ENCODE results near the gene TRAPPC3.
A peak's percentile ranks its signal among the peaks of the same experiment; 100 is the strongest.

The TRAPPC3 gene

DNA sequence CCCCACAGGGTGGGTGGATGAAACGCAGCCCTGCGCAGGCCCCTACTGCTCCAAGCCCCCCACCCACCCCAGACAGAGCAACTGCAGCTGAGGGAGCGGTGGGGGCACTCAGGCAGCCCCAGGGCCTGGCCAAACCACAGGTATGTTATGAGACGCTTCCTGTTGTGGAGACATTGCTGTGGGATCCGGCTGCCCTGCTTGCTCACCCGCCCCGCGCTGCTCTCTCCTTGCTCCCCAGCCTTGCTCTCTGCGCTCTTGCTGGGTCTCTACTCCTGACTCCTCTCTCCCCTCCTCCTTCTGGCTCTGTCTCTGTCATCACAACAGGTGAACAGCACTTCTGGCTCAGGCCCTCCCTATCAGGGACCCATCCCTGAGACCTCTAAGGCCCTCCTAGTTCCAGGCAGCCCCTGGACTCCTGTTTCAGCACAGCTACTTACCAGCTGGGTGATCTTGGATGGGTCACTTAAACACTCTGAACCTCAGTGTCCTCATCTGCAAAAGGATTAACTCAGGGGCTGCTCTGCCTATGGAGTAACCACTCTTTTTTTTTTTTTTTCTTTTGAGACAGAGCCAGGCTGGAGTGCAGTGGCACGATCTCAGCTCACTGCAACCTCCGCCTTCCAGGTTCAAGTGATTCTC lies 40.1 kb downstream of the TRAPPC3 start:
- no peak overlapping the region for H3K4me3 ChIP-seq (replicated peaks in 1 of 2; ENCODE audit: low read depth in 2 of 2, low read length in 2 of 2)
- peak; percentile 62 to 79 for DNase-seq (ENCODE audit: low read depth in 2 of 2)
- TF ChIP-seq, protein P1, sequence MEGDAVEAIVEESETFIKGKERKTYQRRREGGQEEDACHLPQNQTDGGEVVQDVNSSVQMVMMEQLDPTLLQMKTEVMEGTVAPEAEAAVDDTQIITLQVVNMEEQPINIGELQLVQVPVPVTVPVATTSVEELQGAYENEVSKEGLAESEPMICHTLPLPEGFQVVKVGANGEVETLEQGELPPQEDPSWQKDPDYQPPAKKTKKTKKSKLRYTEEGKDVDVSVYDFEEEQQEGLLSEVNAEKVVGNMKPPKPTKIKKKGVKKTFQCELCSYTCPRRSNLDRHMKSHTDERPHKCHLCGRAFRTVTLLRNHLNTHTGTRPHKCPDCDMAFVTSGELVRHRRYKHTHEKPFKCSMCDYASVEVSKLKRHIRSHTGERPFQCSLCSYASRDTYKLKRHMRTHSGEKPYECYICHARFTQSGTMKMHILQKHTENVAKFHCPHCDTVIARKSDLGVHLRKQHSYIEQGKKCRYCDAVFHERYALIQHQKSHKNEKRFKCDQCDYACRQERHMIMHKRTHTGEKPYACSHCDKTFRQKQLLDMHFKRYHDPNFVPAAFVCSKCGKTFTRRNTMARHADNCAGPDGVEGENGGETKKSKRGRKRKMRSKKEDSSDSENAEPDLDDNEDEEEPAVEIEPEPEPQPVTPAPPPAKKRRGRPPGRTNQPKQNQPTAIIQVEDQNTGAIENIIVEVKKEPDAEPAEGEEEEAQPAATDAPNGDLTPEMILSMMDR (IDR thresholded peaks at IDR 0.05; ENCODE audit: low read depth, low read length): no peak

DNA sequence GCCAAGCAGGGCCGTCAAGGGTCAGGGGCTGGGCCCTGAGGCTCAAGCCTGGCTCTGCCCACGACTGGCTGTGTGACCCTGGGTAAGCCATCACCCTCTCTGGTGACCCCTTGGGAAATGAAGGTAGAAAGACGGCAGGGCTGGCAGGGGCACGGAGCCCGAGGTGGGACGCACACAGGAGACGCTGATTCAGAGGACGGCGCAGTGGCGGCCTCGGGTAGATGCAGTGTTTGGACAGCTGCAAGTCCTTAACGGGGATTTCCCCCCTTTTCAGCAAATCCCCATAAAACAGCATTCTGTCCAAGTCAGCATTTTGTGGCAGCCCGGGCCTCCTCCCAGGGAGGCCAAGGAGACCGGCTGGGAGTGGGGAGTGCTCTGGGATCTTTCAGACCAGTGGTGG lies 41.0 kb downstream of the TRAPPC3 start:
- TF ChIP-seq, protein P1 (IDR thresholded peaks at IDR 0.05; ENCODE audit: low read depth, low read length): no peak
- H3K4me3 ChIP-seq (replicated peaks in 1 of 2; ENCODE audit: low read depth in 2 of 2, low read length in 2 of 2): no peak overlapping the region
- peak in 1 of 2 donors; percentile 43 for DNase-seq (ENCODE audit: low read depth in 2 of 2)

DNA sequence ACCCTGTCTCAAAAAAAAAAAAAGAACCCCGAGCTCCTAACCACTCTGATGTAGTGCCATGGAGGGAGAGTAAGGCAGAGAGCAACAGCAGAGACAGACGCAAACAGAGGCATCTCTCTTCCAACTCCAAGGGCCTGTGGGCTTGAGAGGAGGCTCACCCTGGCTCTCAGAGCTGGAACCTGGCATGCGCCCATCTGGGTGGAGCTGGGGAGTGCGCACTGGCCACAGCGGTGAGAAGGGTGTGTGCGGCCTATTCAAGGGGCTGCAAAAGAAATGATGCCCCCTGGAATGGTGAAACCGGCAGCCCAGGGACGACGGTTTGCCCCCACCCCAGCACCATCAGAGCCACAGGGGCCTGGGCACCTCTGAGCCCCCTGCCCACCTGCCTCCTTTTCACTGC lies 41.9 kb downstream of the TRAPPC3 start:
- H3K4me3 ChIP-seq (replicated peaks in 1 of 2; ENCODE audit: low read depth in 2 of 2, low read length in 2 of 2): no peak overlapping the region
- TF ChIP-seq, protein P1 (IDR thresholded peaks at IDR 0.05; ENCODE audit: low read depth, low read length): no peak
- DNase-seq (ENCODE audit: low read depth in 2 of 2): no peak

- H3K4me3 ChIP-seq (replicated peaks in 1 of 2; ENCODE audit: low read depth in 2 of 2, low read length in 2 of 2): no peak overlapping the region
- TF ChIP-seq, protein P1 (IDR thresholded peaks at IDR 0.05; ENCODE audit: low read depth, low read length): no peak
- DNase-seq (ENCODE audit: low read depth in 2 of 2): no peak
Measured at GRCh38 chr1:36106269-36106668, 43.0 kb downstream of the TRAPPC3 start.

DNA sequence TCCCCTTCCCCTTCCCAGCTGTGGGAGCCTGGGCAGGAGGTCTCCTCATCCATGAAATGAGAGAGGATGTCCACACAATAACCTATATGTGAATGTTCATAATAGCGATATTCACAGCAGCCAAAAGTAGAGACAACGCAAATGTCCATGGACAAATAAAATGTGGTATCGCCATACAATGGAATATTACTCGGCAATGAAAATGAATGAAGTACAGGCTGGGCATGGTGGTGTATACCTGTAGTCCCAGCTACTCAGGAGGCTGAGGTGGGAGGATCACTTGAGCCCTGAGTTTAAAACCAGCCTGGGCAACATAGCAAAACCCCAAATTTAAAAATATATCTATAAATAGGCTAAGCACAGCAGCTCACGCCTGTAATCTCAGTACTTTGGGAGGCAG lies 47.7 kb downstream of the TRAPPC3 start:
- TF ChIP-seq, protein P1 (IDR thresholded peaks at IDR 0.05; ENCODE audit: low read depth, low read length): no peak
- DNase-seq (ENCODE audit: low read depth in 2 of 2): no peak
- no peak overlapping the region for H3K4me3 ChIP-seq (replicated peaks in 1 of 2; ENCODE audit: low read depth in 2 of 2, low read length in 2 of 2)

DNA sequence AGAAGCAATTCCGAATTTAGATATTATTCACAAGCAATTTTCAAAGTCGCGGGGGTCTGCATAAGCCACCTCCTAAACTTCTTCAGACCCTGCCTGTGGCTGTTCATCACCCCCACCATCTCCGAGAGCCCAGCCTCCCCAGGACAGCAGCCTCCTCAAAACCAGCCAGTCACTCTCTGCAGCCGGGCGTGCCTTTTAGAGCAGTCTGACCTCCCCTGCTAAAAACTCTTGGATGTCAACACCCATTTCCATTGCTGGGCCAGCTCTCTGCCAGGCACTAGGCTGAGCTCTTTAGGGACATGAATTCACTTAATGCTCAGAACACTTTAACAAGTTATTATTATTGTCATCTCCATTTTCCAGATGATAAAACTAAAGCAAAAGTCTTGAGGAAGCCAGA lies 48.9 kb downstream of the TRAPPC3 start:
- DNase-seq (ENCODE audit: low read depth in 2 of 2): no peak
- no peak overlapping the region for H3K4me3 ChIP-seq (replicated peaks in 1 of 2; ENCODE audit: low read depth in 2 of 2, low read length in 2 of 2)
- TF ChIP-seq, protein P1 (IDR thresholded peaks at IDR 0.05; ENCODE audit: low read depth, low read length): no peak
